Activated CD4-positive, alpha-beta T cell treated with anti-CD3 and anti-CD28 coated beads, Interleukin-2, amount 10 ng/mL, durations not matched to agents 7 days and 5 days (primary cell): ENCODE measurements around the gene PRKAB1. TPM values are rescaled to one million over a fixed set of nuclear protein-coding genes. Genes with fewer than 3 reads are reported as not detected.

ENCODE experiments used
- CTCF ChIA-PET: fragments of 350-600 bp; sonication (Branson Sonifier 250); formaldehyde crosslinking; loops from one replicate; lab custom pipeline; 2021; ENCODE audit warnings: antibody characterized with exemption; lab: Charles Lee
- POLR2A ChIA-PET: fragments of 350-600 bp; sonication (Branson Sonifier 250); formaldehyde crosslinking; loops from one replicate; lab custom pipeline; 2021; ENCODE audit warnings: antibody characterized with exemption; lab: Charles Lee
- DNase-seq: peaks from one replicate; pipeline ENCODE4 v3.0.0-alpha.2; 2020
- H3K27ac Mint-ChIP-seq: one replicate; pipeline ENCODE4 v1.8.0; 2021; ENCODE audit warnings: mild to moderate bottlenecking, moderate library complexity, mixed read lengths
- H3K27me3 Mint-ChIP-seq: one replicate; pipeline ENCODE4 v1.8.0; 2021; ENCODE audit warnings: mixed read lengths
- H3K36me3 Mint-ChIP-seq: one replicate; pipeline ENCODE4 v1.8.0; 2021; ENCODE audit warnings: low read depth, mixed read lengths
- H3K4me1 Mint-ChIP-seq: one replicate; pipeline ENCODE4 v1.8.0; 2021; ENCODE audit warnings: mixed read lengths
- H3K4me3 Mint-ChIP-seq: one replicate; pipeline ENCODE4 v1.8.0; 2021; ENCODE audit warnings: mild to moderate bottlenecking, moderate library complexity, mixed read lengths
- H3K9me3 Mint-ChIP-seq: one replicate; pipeline ENCODE4 v1.8.0; 2021; ENCODE audit warnings: mixed read lengths
- total RNA-seq, 2 experiments: library from RNA; stranded (reverse); gene quantifications; one replicate each; pipeline ENCODE4 v1.2.3, GENCODE V29; 2021

PRKAB1 gene
- total RNA-seq, 2 experiments from 2014 or later: 30.7 to 37.2 TPM

DNA sequence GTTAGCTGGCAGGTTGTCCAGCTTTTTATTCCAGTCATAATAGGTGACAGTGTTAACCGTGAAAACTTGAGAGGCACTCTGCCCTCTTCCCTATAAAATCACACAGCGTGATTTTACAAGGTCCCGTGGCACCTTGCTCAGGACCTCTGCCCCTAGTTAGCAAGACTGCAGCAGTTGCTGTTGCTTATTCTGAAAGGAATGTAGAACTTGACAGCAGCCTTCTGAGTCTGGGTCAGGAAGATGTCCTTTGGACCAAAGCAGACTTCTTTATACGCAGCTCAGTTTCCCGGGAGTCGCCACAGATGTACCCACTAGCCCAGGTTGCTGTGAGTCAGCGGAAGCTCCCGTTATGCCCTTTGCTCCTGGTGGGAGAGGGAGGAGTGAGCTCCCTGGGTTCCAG lies 13.2 kb downstream of the PRKAB1 start:
- Mint-ChIP-seq H3K27me3 (no peaks in the 10 kb centered on the region), H3K4me3 (no peak overlapping the region), H3K4me1 (peaks cover 21% of the 10 kb centered on the region), H3K27ac (no peak overlapping the region), H3K36me3 (peaks cover 66% of the 10 kb centered on the region), H3K9me3 (no peaks in the 10 kb centered on the region)
- ChIA-PET CTCF (interaction anchor here (0.5 to 1.6 kb wide), 7 partner anchors 9 to 940 kb away, joined by 3 to 8 read pairs (median 4); no protein-coding TSS in a partner anchor), POLR2A (no interaction called here)
- no peak for DNase-seq

- Mint-ChIP-seq H3K4me3 (no peak overlapping the region), H3K27me3 (no peaks in the 10 kb centered on the region), H3K36me3 (peaks cover 65% of the 10 kb centered on the region), H3K4me1 (peaks cover 21% of the 10 kb centered on the region), H3K27ac (peak overlapping the region; percentile 80), H3K9me3 (no peaks in the 10 kb centered on the region)
- no peak for DNase-seq
- CTCF ChIA-PET: interaction anchor here (0.9 to 1.6 kb wide), 8 partner anchors 8 to 23 kb away, joined by 3 to 5 read pairs (median 4); partner anchors contain the start of gene PRKAB1
- POLR2A ChIA-PET: interaction anchor here (1.6 kb wide), 1 partner anchor 12 kb away, joined by 3 read pairs; no protein-coding TSS in a partner anchor
These were observed 14.1 kb downstream of the PRKAB1 start for GRCh38 chr12:119681728-119682638.

DNA sequence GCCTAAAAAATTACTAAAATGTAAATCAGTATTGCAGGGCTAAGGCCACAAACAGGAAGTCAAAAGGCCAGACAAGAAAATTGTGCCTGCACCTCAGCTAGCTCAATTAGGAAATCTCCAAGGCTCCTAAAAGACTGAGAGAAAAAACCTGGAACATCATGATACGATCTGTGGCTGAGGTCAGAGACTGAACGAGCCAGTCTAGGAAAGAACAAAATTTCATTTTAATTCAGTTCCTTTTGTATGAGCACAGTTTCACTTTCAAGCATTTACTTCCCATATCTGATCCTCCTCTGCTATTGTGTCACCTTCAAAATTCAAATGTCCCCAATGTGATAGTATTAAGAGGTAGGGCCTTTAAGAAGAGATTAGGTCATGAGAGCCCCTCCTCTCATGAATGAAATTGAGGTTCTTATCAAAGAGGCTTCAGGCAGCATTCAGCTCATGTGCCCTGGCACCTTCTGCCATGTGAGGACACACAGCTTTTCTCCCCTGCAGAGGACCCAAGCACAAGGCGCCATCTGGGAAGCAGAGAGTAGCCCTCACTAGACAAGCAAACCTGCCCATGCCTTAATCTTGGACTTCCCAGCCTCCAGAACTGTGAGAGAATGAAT lies 14.8 kb downstream of the PRKAB1 start:
- no peak for DNase-seq
- ChIA-PET POLR2A (interaction anchor here (0.6 to 1.6 kb wide), 2 partner anchors 12 to 291 kb away, joined by 3 to 6 read pairs; no protein-coding TSS in a partner anchor), CTCF (interaction anchor here (0.9 to 1.3 kb wide), 5 partner anchors 8 to 16 kb away, joined by 3 to 4 read pairs (median 3); partner anchors contain the start of gene PRKAB1)
- peaks cover 66% of the 10 kb centered on the region for H3K36me3 Mint-ChIP-seq
- peak overlapping the region; percentile 80 for H3K27ac Mint-ChIP-seq
- no peaks in the 10 kb centered on the region for H3K9me3 Mint-ChIP-seq
- peaks cover 21% of the 10 kb centered on the region for H3K4me1 Mint-ChIP-seq
- H3K27me3 Mint-ChIP-seq: no peaks in the 10 kb centered on the region
- H3K4me3 Mint-ChIP-seq: no peak overlapping the region

- DNase-seq: no peak
- Mint-ChIP-seq H3K4me1 (peaks cover 21% of the 10 kb centered on the region), H3K9me3 (no peaks in the 10 kb centered on the region), H3K27me3 (no peaks in the 10 kb centered on the region), H3K4me3 (no peak overlapping the region), H3K36me3 (peaks cover 62% of the 10 kb centered on the region), H3K27ac (peak overlapping the region; percentile 80)
- POLR2A ChIA-PET: interaction anchor here (0.6 kb wide), 1 partner anchor 291 kb away, joined by 6 read pairs; no protein-coding TSS in a partner anchor
- CTCF ChIA-PET: interaction anchor here (0.6 to 1.3 kb wide), 4 partner anchors 9 to 437 kb away, joined by 3 to 4 read pairs (median 3); partner anchors contain the start of gene PRKAB1
These were observed 15.5 kb downstream of the PRKAB1 start for GRCh38 chr12:119683413-119683812.

- DNase-seq: no peak
- H3K4me1 Mint-ChIP-seq: peaks cover 21% of the 10 kb centered on the region
- peak overlapping the region; percentile 26 for H3K27ac Mint-ChIP-seq
- CTCF ChIA-PET: interaction anchor here (0.6 to 1.1 kb wide), 3 partner anchors 9 to 436 kb away, joined by 3 read pairs; no protein-coding TSS in a partner anchor
- POLR2A ChIA-PET: no interaction called here
- no peak overlapping the region for H3K4me3 Mint-ChIP-seq
- peaks cover 59% of the 10 kb centered on the region for H3K36me3 Mint-ChIP-seq
- H3K27me3 Mint-ChIP-seq: no peaks in the 10 kb centered on the region
- H3K9me3 Mint-ChIP-seq: no peaks in the 10 kb centered on the region
These were observed 15.9 kb downstream of the PRKAB1 start for GRCh38 chr12:119683816-119684215.

DNA sequence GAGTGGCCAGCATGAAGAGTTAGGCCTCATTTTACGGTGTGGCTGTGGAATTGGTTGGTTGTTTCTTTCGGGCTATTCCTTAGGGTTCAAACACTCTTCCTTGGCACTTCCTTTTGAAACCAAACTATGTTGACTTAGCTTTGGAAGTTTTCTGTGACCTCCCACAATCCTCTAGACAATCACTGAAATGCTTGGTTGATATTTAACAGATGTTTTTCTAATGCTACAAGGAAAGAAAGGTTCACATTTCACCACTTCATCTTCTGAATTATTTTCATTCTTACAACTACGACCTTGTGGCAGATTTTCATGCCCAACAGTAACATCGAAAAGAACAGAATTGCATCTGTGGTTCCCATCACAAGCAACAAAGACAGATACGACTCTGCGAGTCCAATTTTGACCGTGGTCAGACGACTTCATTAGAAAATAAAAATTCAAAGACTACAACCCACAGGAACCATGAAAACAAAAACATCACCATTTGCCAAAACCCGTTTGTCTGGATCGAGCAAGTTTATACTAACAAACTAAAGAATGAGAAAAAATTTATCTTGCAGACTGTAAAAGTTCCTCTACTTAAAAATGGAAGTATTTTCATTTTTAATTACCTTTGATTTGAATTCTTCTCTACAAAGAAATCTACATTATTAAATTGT lies 16.9 kb downstream of the PRKAB1 start:
- no peak for DNase-seq
- Mint-ChIP-seq H3K4me1 (peaks cover 19% of the 10 kb centered on the region), H3K36me3 (peaks cover 56% of the 10 kb centered on the region), H3K9me3 (no peaks in the 10 kb centered on the region), H3K27ac (no peak overlapping the region), H3K27me3 (no peaks in the 10 kb centered on the region), H3K4me3 (no peak overlapping the region)
- CTCF ChIA-PET: no interaction called here
- POLR2A ChIA-PET: no interaction called here

DNA sequence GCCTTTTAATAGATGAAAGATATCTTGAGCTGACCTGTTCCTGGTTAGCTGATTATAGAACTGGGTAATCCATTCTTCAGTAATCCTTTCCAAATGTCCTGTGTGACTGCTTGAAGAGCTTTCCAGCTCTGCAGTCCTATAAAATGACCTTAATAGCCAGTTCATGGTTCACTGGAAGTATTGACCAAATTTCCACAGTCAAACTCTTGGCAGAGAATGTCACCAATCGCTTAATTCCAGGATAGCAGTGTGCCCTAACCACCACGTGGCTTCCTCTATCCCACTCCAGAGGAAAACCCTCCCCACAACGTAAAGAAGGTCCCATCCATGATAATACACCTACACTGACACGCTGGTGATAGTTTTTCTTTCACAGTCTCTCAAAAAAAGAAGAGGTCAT lies 17.4 kb downstream of the PRKAB1 start:
- Mint-ChIP-seq H3K27me3 (no peaks in the 10 kb centered on the region), H3K36me3 (peaks cover 54% of the 10 kb centered on the region), H3K9me3 (no peaks in the 10 kb centered on the region), H3K4me3 (no peak overlapping the region), H3K4me1 (peaks cover 19% of the 10 kb centered on the region), H3K27ac (no peak overlapping the region)
- ChIA-PET POLR2A (no interaction called here), CTCF (interaction anchor here (0.9 to 2.2 kb wide), 2 partner anchors 8 to 16 kb away, joined by 4 to 6 read pairs; no protein-coding TSS in a partner anchor)
- no peak for DNase-seq

GRCh38 chr12:119686355-119686754 lies 18.4 kb downstream of the PRKAB1 start:
- no peaks in the 10 kb centered on the region for H3K9me3 Mint-ChIP-seq
- H3K4me3 Mint-ChIP-seq: no peak overlapping the region
- peaks cover 19% of the 10 kb centered on the region for H3K4me1 Mint-ChIP-seq
- DNase-seq: no peak
- no peaks in the 10 kb centered on the region for H3K27me3 Mint-ChIP-seq
- CTCF ChIA-PET: interaction anchor here (0.9 to 2.2 kb wide), 3 partner anchors 8 to 17 kb away, joined by 4 to 6 read pairs (median 4); no protein-coding TSS in a partner anchor
- POLR2A ChIA-PET: no interaction called here
- no peak overlapping the region for H3K27ac Mint-ChIP-seq
- H3K36me3 Mint-ChIP-seq: peaks cover 54% of the 10 kb centered on the region

DNA sequence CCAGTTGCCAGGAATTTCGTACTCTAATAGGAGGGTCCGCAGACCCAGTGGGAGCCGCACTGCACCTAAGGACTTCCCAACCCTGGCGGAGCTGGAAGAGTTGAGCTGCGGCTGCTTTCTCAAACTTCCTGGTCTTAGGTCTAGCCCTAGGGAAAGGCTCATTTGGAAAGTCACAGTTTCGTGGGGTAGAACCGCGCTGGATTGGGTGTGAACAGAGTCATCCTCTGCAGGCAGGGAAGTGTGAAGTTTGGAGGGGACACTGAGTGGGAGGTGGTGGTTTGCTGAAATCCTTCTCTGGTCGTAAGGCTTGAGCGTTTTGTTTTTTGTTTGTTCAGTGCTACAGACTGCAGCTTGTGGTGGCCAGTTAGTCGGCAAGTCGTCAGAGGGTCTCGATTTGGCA lies 18.8 kb downstream of the PRKAB1 start:
- peaks cover 54% of the 10 kb centered on the region for H3K36me3 Mint-ChIP-seq
- no peaks in the 10 kb centered on the region for H3K27me3 Mint-ChIP-seq
- no peaks in the 10 kb centered on the region for H3K9me3 Mint-ChIP-seq
- ChIA-PET CTCF (interaction anchor here (1.4 to 2.2 kb wide), 2 partner anchors 9 to 17 kb away, joined by 4 to 6 read pairs; no protein-coding TSS in a partner anchor), POLR2A (interaction anchor here (0.6 kb wide), 1 partner anchor 231 kb away, joined by 3 read pairs; no protein-coding TSS in a partner anchor)
- no peak overlapping the region for H3K27ac Mint-ChIP-seq
- no peak for DNase-seq
- peaks cover 18% of the 10 kb centered on the region for H3K4me1 Mint-ChIP-seq
- H3K4me3 Mint-ChIP-seq: no peak overlapping the region

DNA sequence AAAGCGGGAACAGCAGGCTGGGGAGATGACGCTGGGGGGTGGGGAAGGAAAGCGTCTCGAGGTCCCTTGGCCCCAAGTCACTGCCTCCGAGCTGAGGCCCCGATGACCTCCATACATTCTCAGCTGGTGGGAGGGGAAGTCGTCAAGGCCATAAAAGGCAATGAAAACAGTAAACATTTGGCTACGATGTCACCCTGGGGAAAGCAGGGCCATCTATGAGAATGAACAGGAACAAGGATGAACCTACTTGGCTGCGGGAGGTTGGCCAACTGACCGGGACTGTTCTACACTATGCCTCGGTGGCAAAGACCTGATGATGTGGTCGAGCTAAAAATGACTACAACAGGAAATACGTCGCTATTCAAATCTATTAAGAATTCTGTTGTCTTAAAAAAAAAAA lies 19.5 kb downstream of the PRKAB1 start:
- H3K36me3 Mint-ChIP-seq: peaks cover 49% of the 10 kb centered on the region
- ChIA-PET POLR2A (interaction anchor here (0.6 kb wide), 1 partner anchor 232 kb away, joined by 3 read pairs; no protein-coding TSS in a partner anchor), CTCF (interaction anchor here (0.6 to 2.2 kb wide), 3 partner anchors 10 to 169 kb away, joined by 3 to 6 read pairs (median 4); no protein-coding TSS in a partner anchor)
- H3K9me3 Mint-ChIP-seq: no peaks in the 10 kb centered on the region
- no peak overlapping the region for H3K27ac Mint-ChIP-seq
- peaks cover 12% of the 10 kb centered on the region for H3K4me1 Mint-ChIP-seq
- DNase-seq: no peak
- H3K4me3 Mint-ChIP-seq: no peak overlapping the region
- no peaks in the 10 kb centered on the region for H3K27me3 Mint-ChIP-seq

GRCh38 chr12:119687879-119688278 lies 19.9 kb downstream of the PRKAB1 start:
- no peaks in the 10 kb centered on the region for H3K9me3 Mint-ChIP-seq
- H3K4me3 Mint-ChIP-seq: no peak overlapping the region
- H3K27me3 Mint-ChIP-seq: no peaks in the 10 kb centered on the region
- ChIA-PET POLR2A (no interaction called here), CTCF (interaction anchor here (0.5 to 2.2 kb wide), 4 partner anchors 10 to 169 kb away, joined by 3 to 6 read pairs (median 4); no protein-coding TSS in a partner anchor)
- H3K27ac Mint-ChIP-seq: no peak overlapping the region
- peaks cover 7% of the 10 kb centered on the region for H3K4me1 Mint-ChIP-seq
- H3K36me3 Mint-ChIP-seq: peaks cover 47% of the 10 kb centered on the region
- DNase-seq: no peak
